Measurements from ENCODE around the gene TRIM22.

TRIM22 gene

GRCh38 chr11:5749836-5750235 lies 60.2 kb downstream of the TRIM22 start:
- DNase-seq = no peak

GRCh38 chr11:5753943-5754342 lies 64.4 kb downstream of the TRIM22 start, which contains the start of gene OR52N4:
TSS of gene OR52N4 (plus strand) at chr11:5754243. CDS start at chr11:5754741, 498 bp downstream.
- DNase-seq = no peak
